Hematopoietic multipotent progenitor cell treated with erythropoietin and hydrocortisone succinate and interleukin-3 and kit ligand, for 4 days (in vitro differentiated cells): ENCODE data around the gene KCNF1.

Experiments used
- DNase-seq: peaks from one replicate; pipeline ENCODE4 v3.0.0-alpha.2; 2015

Gene KCNF1

GRCh38 chr2:10880586-10881321, 31.0 kb upstream of the KCNF1 start:
- peak; percentile 73 for DNase-seq

- no peak for DNase-seq
Observed at GRCh38 chr2:10882568-10882967, 29.2 kb upstream of the KCNF1 start.

GRCh38 chr2:10883066-10883465, 28.7 kb upstream of the KCNF1 start:
- DNase-seq, result no peak

GRCh38 chr2:10883801-10884478, 27.8 kb upstream of the KCNF1 start:
- no peak for DNase-seq

- no peak for DNase-seq
Observed at GRCh38 chr2:10884574-10884975, 27.2 kb upstream of the KCNF1 start.

- DNase-seq, result no peak
Observed at GRCh38 chr2:10885094-10885860, 26.5 kb upstream of the KCNF1 start.

- no peak for DNase-seq
Observed at GRCh38 chr2:10887476-10887875, 24.3 kb upstream of the KCNF1 start.

- DNase-seq, result no peak
Observed at GRCh38 chr2:10889651-10890215, 22.0 kb upstream of the KCNF1 start.

GRCh38 chr2:10890706-10891270, 20.9 kb upstream of the KCNF1 start:
- no peak for DNase-seq

- no peak for DNase-seq
Observed at GRCh38 chr2:10891390-10891789, 20.3 kb upstream of the KCNF1 start.

GRCh38 chr2:10891848-10892247, 19.9 kb upstream of the KCNF1 start:
- DNase-seq, result no peak

GRCh38 chr2:10892316-10892715, 19.4 kb upstream of the KCNF1 start:
- no peak for DNase-seq

- no peak for DNase-seq
Observed at GRCh38 chr2:10892796-10893350, 18.9 kb upstream of the KCNF1 start.

- no peak for DNase-seq
Observed at GRCh38 chr2:10894264-10894935, 17.3 kb upstream of the KCNF1 start.

GRCh38 chr2:10895231-10895630, 16.5 kb upstream of the KCNF1 start:
- no peak for DNase-seq

- DNase-seq, result no peak
Observed at GRCh38 chr2:10897956-10898355, 13.8 kb upstream of the KCNF1 start.

GRCh38 chr2:10900216-10901109, 11.3 kb upstream of the KCNF1 start:
- DNase-seq, result peak; percentile 76

GRCh38 chr2:10901160-10901939, 10.4 kb upstream of the KCNF1 start:
- DNase-seq, result no peak

GRCh38 chr2:10903861-10904210, 7.9 kb upstream of the KCNF1 start:
- no peak for DNase-seq

GRCh38 chr2:10904455-10904854, 7.3 kb upstream of the KCNF1 start:
- DNase-seq, result no peak
